ENCODE measurements around the gene FAM209A.
"Not testable (repeated sequence)": the region's sequence is repeated elsewhere in the genome, so short reads cannot be mapped to it uniquely, and the experiment has no call there.

The FAM209A gene

DNA sequence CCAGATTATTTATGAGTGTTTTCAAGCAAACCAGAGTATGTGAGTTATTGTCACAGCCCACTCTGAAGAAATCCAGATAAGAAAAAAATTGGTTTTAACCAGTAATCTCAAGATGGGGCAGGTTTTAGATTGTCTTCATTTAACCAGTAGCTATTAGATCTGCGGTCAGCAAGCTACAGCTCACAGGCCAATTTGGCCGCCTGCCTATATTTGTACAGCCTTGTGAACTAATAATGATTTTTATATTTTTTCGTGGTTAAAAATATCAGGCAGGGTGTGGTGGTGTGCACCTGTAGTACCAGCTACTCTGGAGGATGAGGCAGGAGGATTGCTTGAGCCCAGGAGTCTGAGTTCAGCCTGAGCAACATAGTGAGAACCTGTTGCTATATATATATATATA is 13.5 kb downstream of the FAM209A start:
- DNase-seq (ENCODE audit: low read depth in 2 of 2), result no peak

DNA sequence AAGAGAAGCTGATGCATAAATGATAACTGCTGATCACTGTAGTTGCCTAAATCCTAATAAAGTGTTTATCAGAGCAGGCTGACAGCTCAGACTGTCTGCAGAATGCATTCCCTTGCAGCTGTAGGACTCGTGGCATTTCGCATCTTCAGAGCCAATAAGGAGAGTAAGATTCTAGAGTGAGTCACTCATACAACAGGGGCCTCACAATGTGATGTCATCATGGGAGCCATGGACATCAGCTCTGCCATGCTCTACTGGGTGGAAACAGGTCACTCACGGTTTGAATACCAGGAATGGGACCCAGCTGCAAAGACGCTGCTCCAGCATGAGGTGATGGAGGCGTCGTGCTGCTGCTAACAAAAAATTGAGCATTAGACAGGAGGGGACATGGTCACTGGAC is 15.9 kb downstream of the FAM209A start:
- DNase-seq (ENCODE audit: low read depth in 2 of 2), result no peak

DNA sequence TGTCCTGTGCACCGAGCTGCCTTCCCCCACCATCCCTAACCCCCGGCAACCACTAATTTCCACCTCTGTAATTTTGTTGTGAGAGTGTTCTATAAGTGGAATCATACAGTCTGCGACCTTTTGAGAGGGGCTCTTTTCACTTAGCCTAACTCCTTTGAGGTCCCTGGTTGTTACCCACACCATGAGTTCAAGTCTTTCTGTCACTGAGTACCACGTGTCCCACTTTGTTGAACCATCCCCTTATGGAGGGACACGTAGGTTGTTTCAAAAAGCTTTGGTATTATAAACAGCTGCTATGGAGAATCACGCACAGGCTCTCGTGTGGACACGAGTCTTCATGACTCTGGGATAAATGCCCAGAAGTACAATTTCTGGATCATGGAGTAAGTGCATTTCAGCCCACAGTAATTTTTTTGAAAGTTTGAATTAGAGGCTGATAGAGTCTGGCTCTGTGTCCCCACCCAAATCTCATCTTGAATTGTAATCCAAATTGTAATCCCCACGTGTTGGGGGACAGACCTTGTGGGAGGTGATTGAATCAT is 18.0 kb downstream of the FAM209A start:
- DNase-seq (ENCODE audit: low read depth in 2 of 2), result no peak

DNA sequence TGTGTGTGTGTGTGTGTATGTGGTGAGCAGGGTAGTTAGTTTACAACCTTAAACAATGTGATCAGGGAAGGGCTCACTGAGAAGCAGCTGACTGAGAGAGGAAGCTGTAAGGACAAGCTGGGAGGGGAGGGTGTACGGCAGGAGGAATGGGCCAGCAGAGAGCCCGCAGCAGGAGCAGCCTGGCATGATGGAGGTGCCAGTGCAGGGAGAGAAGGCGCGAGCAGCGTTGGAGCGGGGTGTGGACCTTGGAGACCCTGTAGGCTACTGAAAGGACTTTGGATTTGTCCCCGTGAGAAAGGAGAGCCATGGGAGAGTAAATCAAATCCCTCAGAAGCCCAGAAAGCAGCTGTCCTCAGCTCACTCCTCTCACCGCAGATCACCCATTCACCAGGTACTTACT is 27.0 kb downstream of the FAM209A start:
- DNase-seq (ENCODE audit: low read depth in 2 of 2), result no peak

DNA sequence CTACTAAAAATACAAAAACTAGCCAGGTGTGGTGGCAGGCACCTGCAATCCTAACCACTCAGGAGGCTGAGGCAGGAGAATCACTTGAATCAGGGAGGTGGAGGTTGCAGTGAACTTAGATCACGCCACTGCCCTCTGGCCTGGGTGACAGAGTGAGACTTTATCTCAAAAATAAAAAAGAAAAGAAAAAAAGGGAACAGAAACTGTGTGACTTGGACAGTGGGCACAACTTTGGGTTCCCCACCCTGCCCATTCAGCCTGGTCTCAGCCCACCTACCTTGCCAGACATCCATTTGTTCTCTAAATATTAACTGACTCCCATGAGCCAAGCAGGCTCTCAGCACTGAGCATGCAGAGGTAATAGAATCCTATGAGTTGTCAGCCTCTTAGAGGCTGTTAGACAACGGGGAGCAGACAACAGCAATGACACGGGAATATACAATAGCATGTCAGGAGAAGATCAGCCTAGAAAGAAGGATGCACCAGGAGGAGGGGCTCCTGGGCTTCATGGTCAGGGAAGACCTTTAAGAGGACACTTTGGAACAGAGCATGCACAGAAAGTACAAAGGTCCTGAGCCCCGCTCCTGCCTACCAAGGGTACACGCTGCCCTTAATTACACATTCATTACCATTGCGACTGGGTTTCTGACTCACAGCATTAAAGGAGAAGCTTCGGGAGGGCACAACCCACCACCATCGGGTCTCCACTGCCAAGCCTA is 28.5 kb downstream of the FAM209A start:
- DNase-seq (ENCODE audit: low read depth in 2 of 2), result no peak

DNA sequence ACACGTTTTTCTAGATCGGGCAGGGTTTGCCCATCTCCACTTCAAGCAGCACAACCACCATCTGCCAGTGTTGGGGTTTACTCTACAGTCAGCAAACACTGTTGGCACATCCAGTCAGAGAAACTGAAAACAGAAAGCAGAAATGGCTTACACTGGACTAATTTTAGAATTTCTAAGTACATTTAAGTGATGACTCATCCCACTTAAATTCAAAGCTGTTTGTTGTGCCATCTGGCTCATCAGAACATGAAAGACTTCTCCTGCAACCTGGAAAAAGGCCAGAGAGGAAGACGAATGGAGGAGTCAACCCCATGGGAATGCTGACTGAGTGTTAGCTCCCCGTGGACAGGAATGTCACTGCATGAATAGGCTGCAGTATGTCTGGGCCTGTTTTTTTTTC is 30.3 kb downstream of the FAM209A start:
- no peak for DNase-seq (ENCODE audit: low read depth in 2 of 2)

DNA sequence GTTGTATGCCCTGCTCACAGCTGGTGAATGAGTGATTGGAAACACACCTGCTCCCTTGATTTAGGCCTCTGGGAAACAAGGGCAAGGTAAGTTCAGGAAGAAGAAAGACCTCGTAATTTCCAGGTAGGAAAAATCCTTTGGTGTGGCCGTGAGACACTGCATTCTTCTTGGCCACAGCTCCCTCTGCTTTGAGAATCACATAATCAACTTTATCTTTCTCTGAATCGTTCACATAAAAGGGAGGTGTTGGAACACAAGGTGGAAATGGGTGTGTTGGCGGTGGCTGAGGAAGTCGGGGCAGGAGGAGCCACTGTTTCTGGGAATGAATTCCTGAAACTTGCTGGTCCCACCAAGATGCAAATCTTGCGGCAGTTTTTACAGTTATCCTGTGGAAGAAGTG is 34.4 kb downstream of the FAM209A start:
- no peak for DNase-seq (ENCODE audit: low read depth in 2 of 2)

DNA sequence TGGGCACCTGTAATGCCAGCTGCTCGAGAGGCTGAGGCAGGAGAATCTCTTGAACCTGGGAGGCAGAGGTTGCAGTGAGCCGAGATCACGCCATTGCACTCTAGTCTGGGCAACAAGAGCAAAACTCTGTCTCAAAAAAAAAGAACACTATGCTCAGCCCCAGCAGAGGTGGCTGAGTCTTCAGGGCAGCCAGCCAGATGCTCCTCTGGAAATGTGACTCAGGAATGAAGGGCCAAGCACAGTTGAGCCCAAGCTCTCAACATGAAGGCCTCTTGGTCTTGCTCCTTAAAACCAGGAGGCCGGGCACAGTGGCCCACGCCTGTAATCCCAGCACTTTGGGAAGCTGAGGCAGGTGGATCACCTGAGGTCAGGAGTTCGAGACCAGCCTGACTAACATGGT is 40.0 kb downstream of the FAM209A start:
- DNase-seq (ENCODE audit: low read depth in 2 of 2), result not testable (repeated sequence)

DNA sequence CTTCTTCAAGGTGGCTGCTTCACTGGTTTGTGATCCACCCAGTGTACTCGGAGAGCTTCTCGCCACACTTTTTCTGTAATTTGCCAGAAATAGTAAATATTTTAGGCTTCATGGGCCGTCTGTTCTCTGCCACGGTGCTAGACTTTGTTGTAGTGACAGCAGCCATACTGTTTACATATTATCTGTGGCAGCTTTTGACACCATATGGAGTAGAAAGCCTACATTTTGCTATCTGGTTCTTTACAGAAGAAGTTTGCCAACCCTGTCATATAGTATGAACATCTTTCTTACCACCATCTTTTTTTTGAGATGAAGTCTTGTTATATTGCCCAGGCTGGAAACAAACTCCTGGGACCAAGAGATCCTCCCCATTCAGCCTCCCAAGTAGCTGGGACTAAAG is 41.0 kb downstream of the FAM209A start:
- no peak for DNase-seq (ENCODE audit: low read depth in 2 of 2)

DNA sequence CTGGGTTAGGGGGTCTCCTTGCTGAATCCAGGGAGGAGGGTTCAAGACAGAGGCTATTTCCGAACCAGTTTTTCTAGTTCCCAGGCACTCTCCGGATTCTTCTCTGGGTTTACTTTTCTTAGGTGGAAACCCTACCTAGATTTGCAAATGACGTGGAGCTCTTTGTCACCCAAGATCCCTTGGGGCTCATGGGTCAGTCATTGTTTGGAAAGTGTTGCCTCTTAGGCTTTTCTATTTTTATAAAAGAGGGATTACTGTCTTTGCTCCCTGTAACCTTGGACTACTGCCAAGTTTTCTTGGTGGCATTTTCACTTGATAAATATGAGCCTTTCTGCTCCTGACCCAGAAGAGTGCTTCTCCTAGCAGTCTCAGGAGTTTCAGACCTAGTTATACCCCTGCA is 42.1 kb downstream of the FAM209A start:
- DNase-seq (ENCODE audit: low read depth in 2 of 2), result no peak

DNA sequence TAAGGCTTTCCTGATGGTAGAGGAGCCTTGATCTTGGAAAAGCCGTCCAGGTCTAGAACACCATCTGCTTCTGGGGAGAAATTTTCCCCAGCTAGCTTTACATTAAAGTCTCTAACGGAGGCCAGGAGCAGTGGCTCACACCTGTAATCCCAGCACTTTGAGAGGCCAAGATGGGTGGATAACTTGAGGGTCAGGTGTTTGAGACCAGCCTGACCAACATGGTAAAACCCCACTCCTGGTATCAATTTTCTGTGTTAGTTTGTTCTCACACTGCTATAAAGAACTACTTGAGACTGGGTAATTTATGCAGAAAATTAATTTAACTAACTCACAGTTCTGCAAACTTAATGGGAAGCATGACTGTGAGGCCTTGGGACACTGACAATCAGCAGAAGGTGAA is 46.3 kb downstream of the FAM209A start:
- DNase-seq (ENCODE audit: low read depth in 2 of 2), result no peak

DNA sequence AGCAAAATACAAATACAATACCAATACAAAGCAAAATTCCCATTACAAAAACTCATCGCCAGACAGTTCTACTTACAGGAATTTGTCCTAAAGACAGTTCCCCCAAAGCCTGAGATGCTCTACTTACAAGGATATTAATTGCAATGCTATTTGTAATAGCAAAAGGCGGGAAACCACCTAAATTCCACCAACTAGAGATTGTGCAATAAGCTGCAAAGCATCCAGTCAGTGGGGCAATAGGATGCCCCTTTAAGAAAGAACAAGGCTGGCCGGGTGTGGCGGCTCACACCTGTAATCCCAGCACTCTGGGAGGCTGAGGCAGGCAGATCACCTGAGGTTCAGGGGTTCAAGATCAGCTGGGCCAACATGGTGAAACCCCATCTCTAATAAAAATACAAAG is 47.6 kb downstream of the FAM209A start:
- DNase-seq (ENCODE audit: low read depth in 2 of 2), result no peak

DNA sequence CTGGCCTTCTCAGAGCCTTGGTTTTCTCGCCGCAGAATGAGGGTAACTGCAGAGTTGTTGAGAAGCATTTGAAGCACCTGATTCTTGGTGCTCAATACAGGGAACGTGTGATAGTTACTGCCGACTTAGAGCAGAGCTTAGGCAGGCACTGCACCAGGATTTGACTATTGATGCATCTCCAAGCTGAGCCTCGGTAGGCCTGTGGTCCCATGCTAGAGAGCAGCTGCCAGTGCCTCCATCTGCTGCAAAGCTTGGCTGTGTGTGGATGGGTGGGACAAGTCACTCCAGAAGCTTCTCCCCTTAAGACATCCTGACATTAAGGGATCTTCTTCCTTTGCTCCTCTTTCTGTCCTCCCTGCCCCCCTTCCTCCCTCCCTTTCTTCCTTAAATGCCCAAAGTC is 49.4 kb downstream of the FAM209A start:
- no peak for DNase-seq (ENCODE audit: low read depth in 2 of 2)

DNA sequence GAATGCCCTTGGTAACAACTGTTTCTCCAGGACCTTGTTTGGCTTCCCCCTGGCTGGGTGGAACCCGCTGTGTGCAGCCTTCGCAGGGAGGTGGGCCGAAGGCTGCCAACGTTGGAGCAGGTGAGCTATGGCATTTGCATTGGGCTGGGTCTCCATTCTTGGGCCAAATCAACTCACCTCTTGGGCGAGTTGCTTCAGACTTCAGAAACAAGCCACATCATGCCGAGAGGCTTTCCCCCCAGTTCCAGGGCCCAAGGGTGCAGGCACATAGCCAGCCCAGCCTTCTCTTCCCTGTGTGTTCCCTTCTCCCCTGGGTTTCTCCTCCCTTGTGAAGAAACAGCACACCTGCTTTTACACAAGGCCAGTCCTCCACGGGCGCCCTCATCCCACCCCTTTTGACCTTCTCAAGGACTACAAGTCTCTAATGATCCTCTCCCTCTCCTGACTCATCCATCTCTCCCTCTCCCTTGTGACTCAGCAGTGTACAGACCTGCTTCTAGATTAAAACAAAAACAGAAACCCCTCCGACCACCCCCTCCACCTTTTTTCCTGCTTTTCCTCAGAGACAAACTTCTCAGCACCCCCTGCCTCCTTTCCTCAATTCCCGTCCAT is 50.1 kb downstream of the FAM209A start:
- no peak for DNase-seq (ENCODE audit: low read depth in 2 of 2)

DNA sequence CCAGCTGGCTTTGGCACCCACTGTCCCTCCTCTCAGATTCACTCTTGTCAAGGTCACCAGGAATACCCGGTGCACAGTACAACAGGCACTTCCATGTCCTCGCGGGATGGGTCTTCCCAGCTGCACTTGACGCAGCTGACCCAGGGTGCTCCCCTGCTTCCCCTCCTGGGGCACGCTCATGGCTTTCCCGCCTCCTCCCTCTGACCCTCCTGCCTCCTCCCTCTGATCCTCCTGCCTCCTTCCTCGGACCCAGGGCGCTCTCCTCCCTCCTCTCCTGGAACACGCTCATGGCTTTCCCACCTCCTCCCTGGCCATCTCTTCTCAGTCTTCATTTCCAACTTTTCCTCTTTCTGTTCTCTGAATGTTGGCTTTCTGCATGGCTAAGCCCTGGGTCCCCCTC is 50.6 kb downstream of the FAM209A start:
- DNase-seq (ENCODE audit: low read depth in 2 of 2), result no peak
